Measurements from ENCODE around the gene PDS5A. TPM values are rescaled to one million over a fixed set of nuclear protein-coding genes. Genes with fewer than 3 reads are reported as not detected.
"Not testable (repeated sequence)": the region's sequence is repeated elsewhere in the genome, so short reads cannot be mapped to it uniquely, and the experiment has no call there.

The PDS5A gene
- total RNA-seq, 1 experiment from 2014 or later, result 78.8 TPM

DNA sequence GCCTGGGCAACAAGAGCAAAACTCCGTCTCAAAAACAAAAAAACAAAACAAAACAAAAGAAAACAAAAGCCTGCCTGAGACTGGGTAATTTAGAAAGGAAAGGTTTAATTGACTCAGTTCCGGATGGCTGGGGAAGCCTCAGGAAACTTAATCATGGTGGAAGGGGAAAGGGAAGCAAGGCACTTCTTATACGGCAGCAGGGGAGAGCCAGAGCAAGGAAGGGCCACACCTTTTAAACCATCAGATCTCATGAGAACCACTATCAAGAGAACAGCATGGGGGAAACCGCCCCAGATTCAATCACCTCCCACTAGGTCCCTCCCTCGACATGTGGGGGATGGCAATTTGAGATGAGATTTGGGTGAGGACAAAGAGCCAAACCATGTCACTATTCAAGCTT is 157.5 kb downstream of the PDS5A start:
- peaks cover 48% of the 10 kb centered on the region for H3K36me3 Mint-ChIP-seq (ENCODE audit: insufficient read depth, unreplicated experiment)
- H3K27me3 ChIP-seq (replicated peaks; ENCODE audit: control insufficient read depth, insufficient read depth, low read length), result no peaks in the 10 kb centered on the region
- ChIA-PET CTCF (interaction anchor here (0.6 kb wide), 1 partner anchor 166 kb away, joined by 3 read pairs; no protein-coding TSS in a partner anchor), POLR2A (no interaction called here)
- no peaks in the 10 kb centered on the region for H3K9me3 Mint-ChIP-seq (ENCODE audit: unreplicated experiment)
- H3K4me1 Mint-ChIP-seq (ENCODE audit: low read depth, unreplicated experiment), result no peaks in the 10 kb centered on the region
- TF ChIP-seq, protein P1, sequence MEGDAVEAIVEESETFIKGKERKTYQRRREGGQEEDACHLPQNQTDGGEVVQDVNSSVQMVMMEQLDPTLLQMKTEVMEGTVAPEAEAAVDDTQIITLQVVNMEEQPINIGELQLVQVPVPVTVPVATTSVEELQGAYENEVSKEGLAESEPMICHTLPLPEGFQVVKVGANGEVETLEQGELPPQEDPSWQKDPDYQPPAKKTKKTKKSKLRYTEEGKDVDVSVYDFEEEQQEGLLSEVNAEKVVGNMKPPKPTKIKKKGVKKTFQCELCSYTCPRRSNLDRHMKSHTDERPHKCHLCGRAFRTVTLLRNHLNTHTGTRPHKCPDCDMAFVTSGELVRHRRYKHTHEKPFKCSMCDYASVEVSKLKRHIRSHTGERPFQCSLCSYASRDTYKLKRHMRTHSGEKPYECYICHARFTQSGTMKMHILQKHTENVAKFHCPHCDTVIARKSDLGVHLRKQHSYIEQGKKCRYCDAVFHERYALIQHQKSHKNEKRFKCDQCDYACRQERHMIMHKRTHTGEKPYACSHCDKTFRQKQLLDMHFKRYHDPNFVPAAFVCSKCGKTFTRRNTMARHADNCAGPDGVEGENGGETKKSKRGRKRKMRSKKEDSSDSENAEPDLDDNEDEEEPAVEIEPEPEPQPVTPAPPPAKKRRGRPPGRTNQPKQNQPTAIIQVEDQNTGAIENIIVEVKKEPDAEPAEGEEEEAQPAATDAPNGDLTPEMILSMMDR (IDR thresholded peaks at IDR 0.05; ENCODE audit: insufficient read depth in 1 of 2, low read depth in 1 of 2, low read length in 1 of 2, severe bottlenecking in 1 of 2, unreplicated experiment in 1 of 2), result no peak
- no peaks in the 10 kb centered on the region for H3K36me3 ChIP-seq (ENCODE audit: control insufficient read depth, insufficient read depth, low read length)
- no peak for DNase-seq
- no peaks in the 10 kb centered on the region for H3K9me3 ChIP-seq
- BruUV-seq (replicated peaks), result no TSS peak
- H3K4me3 Mint-ChIP-seq (ENCODE audit: unreplicated experiment), result no peak overlapping the region
- no peak overlapping the region for H3K27ac Mint-ChIP-seq (ENCODE audit: unreplicated experiment)
- H3K4me3 ChIP-seq (ENCODE audit: low read depth, low read length), result no peak overlapping the region
- H3K4me1 ChIP-seq, result no peaks in the 10 kb centered on the region
- intact Hi-C loops (cut with micrococcal nuclease; ENCODE audit: unreplicated experiment), result no loop called here
- no peaks in the 10 kb centered on the region for H3K27me3 Mint-ChIP-seq (ENCODE audit: insufficient read depth, unreplicated experiment)

DNA sequence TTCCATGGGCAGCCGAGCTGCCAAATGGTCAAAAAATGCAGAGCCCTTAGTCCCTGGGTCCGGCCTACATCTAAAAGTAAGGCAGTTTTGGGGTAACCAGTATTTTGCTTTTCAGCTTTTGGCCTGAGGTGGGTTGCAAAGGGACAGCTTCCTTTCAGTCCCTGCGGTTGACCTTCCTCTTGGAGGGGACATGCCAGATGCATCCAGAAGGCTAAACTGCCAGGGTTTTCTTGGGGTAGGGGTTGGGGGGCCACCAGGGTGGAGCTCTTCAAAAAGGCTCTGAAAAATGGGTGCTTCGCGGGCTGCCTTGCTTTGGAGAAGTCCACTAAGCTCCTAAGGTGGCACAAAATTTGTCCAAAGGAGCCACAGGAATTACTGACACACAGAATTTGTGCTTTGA is 159.1 kb downstream of the PDS5A start:
- intact Hi-C loops (cut with micrococcal nuclease; ENCODE audit: unreplicated experiment), result no loop called here
- Mint-ChIP-seq H3K4me3 (ENCODE audit: unreplicated experiment) (no peak overlapping the region), H3K4me1 (ENCODE audit: low read depth, unreplicated experiment) (no peaks in the 10 kb centered on the region), H3K27me3 (ENCODE audit: insufficient read depth, unreplicated experiment) (no peaks in the 10 kb centered on the region), H3K9me3 (ENCODE audit: unreplicated experiment) (no peaks in the 10 kb centered on the region), H3K36me3 (ENCODE audit: insufficient read depth, unreplicated experiment) (peaks cover 47% of the 10 kb centered on the region), H3K27ac (ENCODE audit: unreplicated experiment) (no peak overlapping the region)
- no peaks in the 10 kb centered on the region for H3K27me3 ChIP-seq (replicated peaks; ENCODE audit: control insufficient read depth, insufficient read depth, low read length)
- H3K9me3 ChIP-seq, result no peaks in the 10 kb centered on the region
- BruUV-seq (replicated peaks), result no TSS peak
- no peak overlapping the region for H3K4me3 ChIP-seq (ENCODE audit: low read depth, low read length)
- CTCF ChIA-PET, result interaction anchor here (0.7 kb wide), 1 partner anchor 564 kb away, joined by 3 read pairs; no protein-coding TSS in a partner anchor
- POLR2A ChIA-PET, result interaction anchor here (0.7 kb wide), 1 partner anchor 20 kb away, joined by 8 read pairs; no protein-coding TSS in a partner anchor
- no peaks in the 10 kb centered on the region for H3K36me3 ChIP-seq (ENCODE audit: control insufficient read depth, insufficient read depth, low read length)
- H3K4me1 ChIP-seq, result no peaks in the 10 kb centered on the region
- TF ChIP-seq, protein P1 (IDR thresholded peaks at IDR 0.05; ENCODE audit: insufficient read depth in 1 of 2, low read depth in 1 of 2, low read length in 1 of 2, severe bottlenecking in 1 of 2, unreplicated experiment in 1 of 2), result no peak
- DNase-seq, result no peak

DNA sequence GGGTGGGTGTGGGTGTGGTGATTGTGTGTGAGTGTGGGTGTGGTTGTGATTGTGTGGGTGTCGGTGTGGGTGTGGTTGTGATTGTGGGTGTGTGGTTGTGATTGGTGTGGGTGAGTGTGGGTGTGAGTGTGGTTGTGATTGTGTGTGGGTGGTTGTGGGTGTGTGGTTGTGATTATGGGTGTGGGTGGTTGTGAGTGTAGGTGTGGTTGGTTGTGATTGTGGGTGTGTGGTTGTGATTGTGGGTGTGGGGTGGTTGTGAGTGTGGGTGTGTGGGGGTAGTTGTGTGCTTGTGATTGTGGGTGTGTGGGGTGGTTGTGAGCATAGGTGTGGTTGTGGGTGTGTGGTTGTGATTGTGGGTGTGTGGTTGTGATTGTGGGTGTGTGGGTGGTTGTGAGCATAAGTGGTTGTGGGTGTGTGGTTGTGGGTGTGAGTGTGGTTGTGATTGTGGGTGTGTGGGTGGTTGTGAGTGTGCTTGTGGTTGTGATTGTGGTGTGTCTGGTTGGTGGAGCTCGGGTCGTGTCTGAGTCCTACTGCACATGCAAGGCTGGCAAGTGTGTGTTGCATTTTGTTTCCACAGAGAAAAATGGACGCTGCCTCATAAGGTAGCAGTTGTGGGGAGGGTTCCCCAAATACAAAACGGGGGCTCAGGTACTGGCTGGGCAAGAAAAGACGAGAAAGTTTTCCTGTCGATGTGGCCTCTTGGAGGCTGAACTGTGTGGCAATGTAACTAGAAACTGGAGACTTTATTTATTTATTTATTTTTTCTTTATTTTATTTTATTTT is 163.1 kb downstream of the PDS5A start:
- peaks cover 36% of the 10 kb centered on the region for H3K36me3 Mint-ChIP-seq (ENCODE audit: insufficient read depth, unreplicated experiment)

DNA sequence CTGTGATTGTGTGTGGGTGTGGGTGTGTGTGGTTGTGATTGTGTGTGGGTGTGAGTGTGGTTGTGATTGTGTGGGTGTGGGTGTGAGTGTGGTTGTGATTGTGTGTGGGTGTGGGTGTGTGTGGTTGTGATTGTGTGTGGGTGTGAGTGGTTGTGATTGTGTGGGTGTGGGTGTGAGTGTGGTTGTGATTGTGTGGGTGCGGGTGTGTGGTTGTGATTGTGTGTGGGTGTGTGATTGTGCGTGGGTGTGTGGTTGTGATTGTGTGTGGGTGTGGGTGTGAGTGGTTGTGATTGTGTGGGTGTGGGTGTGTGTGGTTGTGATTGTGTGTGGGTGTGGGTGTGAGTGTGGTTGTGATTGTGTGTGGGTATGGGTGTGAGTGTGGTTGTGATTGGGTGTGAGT is 163.9 kb downstream of the PDS5A start:
- not testable (repeated sequence) for H3K27me3 Mint-ChIP-seq (ENCODE audit: insufficient read depth, unreplicated experiment)

More for the DNA sequence above, 163.1 kb downstream of the PDS5A start:
- Mint-ChIP-seq H3K9me3 (ENCODE audit: unreplicated experiment) (peaks cover 15% of the 10 kb centered on the region), H3K27me3 (ENCODE audit: insufficient read depth, unreplicated experiment) (no peaks in the 10 kb centered on the region), H3K27ac (ENCODE audit: unreplicated experiment) (no peak overlapping the region), H3K4me1 (ENCODE audit: low read depth, unreplicated experiment) (no peaks in the 10 kb centered on the region), H3K4me3 (ENCODE audit: unreplicated experiment) (no peak overlapping the region)
- H3K4me3 ChIP-seq (ENCODE audit: low read depth, low read length), result no peak overlapping the region
- H3K36me3 ChIP-seq (ENCODE audit: control insufficient read depth, insufficient read depth, low read length), result no peaks in the 10 kb centered on the region
- H3K9me3 ChIP-seq, result no peaks in the 10 kb centered on the region
- BruUV-seq (replicated peaks), result no TSS peak
- POLR2A ChIA-PET, result no interaction called here
- CTCF ChIA-PET, result no interaction called here
- intact Hi-C loops (cut with micrococcal nuclease; ENCODE audit: unreplicated experiment), result no loop called here
- H3K27me3 ChIP-seq (replicated peaks; ENCODE audit: control insufficient read depth, insufficient read depth, low read length), result no peaks in the 10 kb centered on the region
- TF ChIP-seq, protein P1 (IDR thresholded peaks at IDR 0.05; ENCODE audit: insufficient read depth in 1 of 2, low read depth in 1 of 2, low read length in 1 of 2, severe bottlenecking in 1 of 2, unreplicated experiment in 1 of 2), result no peak
- no peaks in the 10 kb centered on the region for H3K4me1 ChIP-seq
- peak; percentile 10 to 37 for DNase-seq

DNA sequence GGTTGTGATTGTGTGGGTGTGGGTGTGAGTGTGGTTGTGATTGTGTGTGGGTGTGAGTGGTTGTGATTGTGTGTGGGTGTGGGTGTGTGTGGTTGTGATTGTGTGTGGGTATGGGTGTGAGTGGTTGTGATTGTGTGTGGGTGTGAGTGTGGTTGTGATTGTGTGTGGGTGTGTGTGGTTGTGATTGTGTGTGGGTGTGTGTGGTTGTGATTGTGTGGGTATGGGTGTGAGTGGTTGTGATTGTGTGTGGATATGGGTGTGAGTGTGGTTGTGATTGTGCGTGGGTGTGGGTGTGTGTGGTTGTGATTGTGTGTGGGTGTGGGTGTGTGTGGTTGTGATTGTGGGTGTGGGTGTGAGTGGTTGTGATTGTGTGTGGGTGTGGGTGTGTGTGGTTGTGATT is 164.7 kb downstream of the PDS5A start:
- BruUV-seq (replicated peaks); H3K4me3 Mint-ChIP-seq (ENCODE audit: unreplicated experiment): not testable (repeated sequence)

More for the DNA sequence above, 163.9 kb downstream of the PDS5A start:
- H3K27ac Mint-ChIP-seq (ENCODE audit: unreplicated experiment); H3K4me3 Mint-ChIP-seq (ENCODE audit: unreplicated experiment); H3K4me3 ChIP-seq (ENCODE audit: low read depth, low read length); intact Hi-C loops (cut with micrococcal nuclease; ENCODE audit: unreplicated experiment); CTCF ChIA-PET; H3K27me3 ChIP-seq (replicated peaks; ENCODE audit: control insufficient read depth, insufficient read depth, low read length); DNase-seq; H3K9me3 ChIP-seq; POLR2A ChIA-PET; BruUV-seq (replicated peaks); H3K4me1 Mint-ChIP-seq (ENCODE audit: low read depth, unreplicated experiment); H3K4me1 ChIP-seq; H3K36me3 ChIP-seq (ENCODE audit: control insufficient read depth, insufficient read depth, low read length): not testable (repeated sequence)
- peaks cover 15% of the 10 kb centered on the region for H3K9me3 Mint-ChIP-seq (ENCODE audit: unreplicated experiment)
- H3K36me3 Mint-ChIP-seq (ENCODE audit: insufficient read depth, unreplicated experiment), result peaks cover 32% of the 10 kb centered on the region

More for the DNA sequence above, 164.7 kb downstream of the PDS5A start:
- H3K9me3 Mint-ChIP-seq (ENCODE audit: unreplicated experiment), result peaks cover 15% of the 10 kb centered on the region
- intact Hi-C loops (cut with micrococcal nuclease; ENCODE audit: unreplicated experiment); H3K36me3 ChIP-seq (ENCODE audit: control insufficient read depth, insufficient read depth, low read length); DNase-seq; H3K27me3 Mint-ChIP-seq (ENCODE audit: insufficient read depth, unreplicated experiment); H3K4me1 ChIP-seq; H3K27me3 ChIP-seq (replicated peaks; ENCODE audit: control insufficient read depth, insufficient read depth, low read length); POLR2A ChIA-PET; CTCF ChIA-PET; H3K4me1 Mint-ChIP-seq (ENCODE audit: low read depth, unreplicated experiment); H3K9me3 ChIP-seq; H3K4me3 ChIP-seq (ENCODE audit: low read depth, low read length): not testable (repeated sequence)
- peaks cover 28% of the 10 kb centered on the region for H3K36me3 Mint-ChIP-seq (ENCODE audit: insufficient read depth, unreplicated experiment)
- peak overlapping the region; percentile 70 for H3K27ac Mint-ChIP-seq (ENCODE audit: unreplicated experiment)
